ENCODE data around the gene NEK11. TPM values are rescaled to one million over a fixed set of nuclear protein-coding genes. Genes with fewer than 3 reads are reported as not detected.
"Not testable (repeated sequence)": the region's sequence is repeated elsewhere in the genome, so short reads cannot be mapped to it uniquely, and the experiment has no call there.

Gene NEK11
- total RNA-seq, 1 donor from 2014 or later: 1.2 TPM

- intact Hi-C loops (cut with micrococcal nuclease): no loop called here
Measured at GRCh38 chr3:131285456-131285855, 258.8 kb downstream of the NEK11 start.

- intact Hi-C loops (cut with micrococcal nuclease): no loop called here
Measured at GRCh38 chr3:131299836-131300235, 273.2 kb downstream of the NEK11 start.

- intact Hi-C loops (cut with micrococcal nuclease): no loop called here
Measured at GRCh38 chr3:131303848-131304247, 277.2 kb downstream of the NEK11 start.

- intact Hi-C loops (cut with micrococcal nuclease): no loop called here
Measured at GRCh38 chr3:131304890-131305289, 278.2 kb downstream of the NEK11 start.

GRCh38 chr3:131306242-131306641 lies 279.6 kb downstream of the NEK11 start:
- intact Hi-C loops (cut with micrococcal nuclease): no loop called here

GRCh38 chr3:131314318-131314717 lies 287.6 kb downstream of the NEK11 start:
- intact Hi-C loops (cut with micrococcal nuclease): no loop called here

- intact Hi-C loops (cut with micrococcal nuclease): no loop called here
Measured at GRCh38 chr3:131315162-131315561, 288.5 kb downstream of the NEK11 start.

- intact Hi-C loops (cut with micrococcal nuclease): no loop called here
Measured at GRCh38 chr3:131317667-131318066, 291.0 kb downstream of the NEK11 start.

- intact Hi-C loops (cut with micrococcal nuclease): no loop called here
Measured at GRCh38 chr3:131323014-131323413, 296.3 kb downstream of the NEK11 start.

GRCh38 chr3:131323792-131324191 lies 297.1 kb downstream of the NEK11 start:
- intact Hi-C loops (cut with micrococcal nuclease): no loop called here

- intact Hi-C loops (cut with micrococcal nuclease): no loop called here
Measured at GRCh38 chr3:131324923-131325322, 298.2 kb downstream of the NEK11 start.

- intact Hi-C loops (cut with micrococcal nuclease): no loop called here
Measured at GRCh38 chr3:131326307-131326706, 299.6 kb downstream of the NEK11 start.

GRCh38 chr3:131328721-131329120 lies 302.0 kb downstream of the NEK11 start:
- intact Hi-C loops (cut with micrococcal nuclease): no loop called here

GRCh38 chr3:131329774-131330173 lies 303.1 kb downstream of the NEK11 start:
- intact Hi-C loops (cut with micrococcal nuclease): no loop called here

GRCh38 chr3:131331456-131332085 lies 304.9 kb downstream of the NEK11 start:
- intact Hi-C loops (cut with micrococcal nuclease): not testable (repeated sequence)

GRCh38 chr3:131338948-131339640 lies 312.4 kb downstream of the NEK11 start:
- intact Hi-C loops (cut with micrococcal nuclease): no loop called here

GRCh38 chr3:131341761-131342160 lies 315.1 kb downstream of the NEK11 start:
- intact Hi-C loops (cut with micrococcal nuclease): no loop called here

- intact Hi-C loops (cut with micrococcal nuclease): no loop called here
Measured at GRCh38 chr3:131348911-131349310, 322.2 kb downstream of the NEK11 start.

GRCh38 chr3:131349454-131349853 lies 322.8 kb downstream of the NEK11 start:
- intact Hi-C loops (cut with micrococcal nuclease): no loop called here

- intact Hi-C loops (cut with micrococcal nuclease): no loop called here
Measured at GRCh38 chr3:131349946-131350347, 323.3 kb downstream of the NEK11 start.

- intact Hi-C loops (cut with micrococcal nuclease): no loop called here
Measured at GRCh38 chr3:131350506-131350905, 323.8 kb downstream of the NEK11 start.

GRCh38 chr3:131353016-131353877 lies 326.6 kb downstream of the NEK11 start:
- intact Hi-C loops (cut with micrococcal nuclease): no loop called here

Measured in T-helper 2 cell treated with Interferon-gamma antibody and Interleukin-4, amounts not matched to agents 100 ng/mL and 5 ng/mL, for 36 hours (primary cell).